ENCODE data around the gene EIF2B2. TPM values are rescaled to one million over a fixed set of nuclear protein-coding genes. Genes with fewer than 3 reads are reported as not detected.

EIF2B2 gene
- total and polyA plus RNA-seq, 10 of the 15 experiments (the other 5 are each of a cell fraction or from before 2014, with no cell fraction given): 17.4 to 168 (median 65.5) TPM

GRCh38 chr14:75059642-75060041 is 56.9 kb downstream of the EIF2B2 start:
- Histone ChIP-seq H3K36me3 (ENCODE audit: control insufficient read depth in 2 of 2, insufficient read depth in 2 of 2, low read length in 1 of 2) (no peaks in the 10 kb centered on the region; a peak in 1 of 4 replicates), H3K4me1 (ENCODE audit: control insufficient read depth, insufficient read depth, low read length) (no peaks in the 10 kb centered on the region; the same call in 1 of the 2 replicates), H3K9me3 (replicated peaks; ENCODE audit: control insufficient read depth, insufficient read depth, low read length) (no peaks in the 10 kb centered on the region; the same call in 2 of the 3 replicates), H3K4me3 (no peak overlapping the region), H3K79me2 (ENCODE audit: control insufficient read depth, insufficient read depth, low read length) (peaks cover 14% of the 10 kb centered on the region), H3K27me3 (replicated peaks in 1 of 2; ENCODE audit: control insufficient read depth in 2 of 2, insufficient read depth in 2 of 2, low read length in 1 of 2) (no peaks in the 10 kb centered on the region), H3K4me2 (ENCODE audit: control insufficient read depth, insufficient read depth) (no peak overlapping the region), H2AFZ (ENCODE audit: control insufficient read depth, low read depth, low read length) (no peak overlapping the region), H4K20me1 (ENCODE audit: control insufficient read depth, insufficient read depth) (no peaks in the 10 kb centered on the region), H3K9ac (ENCODE audit: control insufficient read depth, insufficient read depth, low read length) (no peak overlapping the region), H3K27ac (ENCODE audit: control insufficient read depth, insufficient read depth) (no peak overlapping the region)
- FAIRE-seq: no peak
- SMC1A ChIA-PET (ENCODE audit: uncharacterized antibody, unreplicated experiment): no interaction called here
- in situ Hi-C loops (cut with MboI): no loop called here
- intact Hi-C loops (cut with micrococcal nuclease; ENCODE audit: unreplicated experiment): no loop called here
- CTCF ChIA-PET: no interaction called here
- RAD21 ChIA-PET (ENCODE audit: unreplicated experiment): no interaction called here
- DNase-seq (ENCODE audit: low read depth, low spot score): no peak
- POLR2A ChIA-PET: interaction anchor here (0.6 to 0.7 kb wide), 2 partner anchors 102 to 487 kb away, joined by 3 to 9 read pairs; no protein-coding TSS in a partner anchor
- no TSS peak for BruUV-seq (replicated peaks)
- ATAC-seq: no peak
- WGBS (ENCODE audit: insufficient coverage, insufficient replicate concordance, low lambda C conversion rate, missing lambda C conversion rate): 98% methylated on average over 2 of the region's 2 CpGs
- TF ChIP-seq ZZZ3 (IDR thresholded peaks at IDR 0.05; ENCODE audit: control insufficient read depth, insufficient read length, low read depth): no peak
- no peak for TF ChIP-seq EED (IDR thresholded peaks at IDR 0.05; ENCODE audit: low read depth)
- TF ChIP-seq NR2C2 (IDR thresholded peaks at IDR 0.05; ENCODE audit: borderline replicate concordance, control insufficient read depth, insufficient read length, low read depth): no peak
- no peak for TF ChIP-seq IRF5 (IDR thresholded peaks at IDR 0.05; ENCODE audit: borderline replicate concordance)
- TF ChIP-seq NKRF (conservative IDR thresholded peaks at IDR 0.05): no peak
- no peak for TF ChIP-seq TBL1XR1 (IDR thresholded peaks at IDR 0.05; ENCODE audit: low read depth, low read length)
- TF ChIP-seq PAX5 (IDR thresholded peaks at IDR 0.05; ENCODE audit: borderline replicate concordance, low read depth, low read length): no peak
- TF ChIP-seq BCL11A (IDR thresholded peaks at IDR 0.05; ENCODE audit: low read depth, low read length): no peak
- no peak for TF ChIP-seq KDM1A (IDR thresholded peaks at IDR 0.05; ENCODE audit: borderline replicate concordance)
- TF ChIP-seq ETV6 (conservative IDR thresholded peaks at IDR 0.05 in 1 of 2, IDR thresholded peaks at IDR 0.05 in 1 of 2; ENCODE audit: borderline replicate concordance in 1 of 2, low read depth in 1 of 2): no peak

Data from GM12878 (cell line).